Neuronal stem cell (in vitro differentiated cells): ENCODE measurements around the gene FRS3.
"Not testable (repeated sequence)": the region's sequence is repeated elsewhere in the genome, so short reads cannot be mapped to it uniquely, and the experiment has no call there.

Experiments used
- DNase-seq: peaks from one replicate; pipeline ENCODE4 v3.0.0-alpha.2; 2013; ENCODE audit warnings: low spot score
- H2AFZ ChIP-seq: one replicate; pipeline ENCODE4 v1.6.1; 2013; ENCODE audit warnings: mild to moderate bottlenecking, low read length, inconsistent platforms
- H2AK5ac ChIP-seq: 2 replicates; pipeline ENCODE4 v1.6.1; 2013; ENCODE audit warnings: low read depth, mild to moderate bottlenecking, inconsistent platforms, low read length, moderate library complexity, mixed read lengths
- H2BK120ac ChIP-seq: 2 replicates; pipeline ENCODE4 v1.6.1; 2013; ENCODE audit warnings: low read depth, mild to moderate bottlenecking, inconsistent platforms, low read length, moderate library complexity, mixed read lengths
- H2BK12ac ChIP-seq: one replicate; pipeline ENCODE4 v1.6.1; 2013; ENCODE audit warnings: low read length, inconsistent platforms
- H2BK15ac ChIP-seq: 2 replicates; pipeline ENCODE4 v1.6.1; 2013; ENCODE audit warnings: mild to moderate bottlenecking, low read length, inconsistent platforms, mixed read lengths
- H2BK5ac ChIP-seq: one replicate; pipeline ENCODE4 v1.6.1; 2013; ENCODE audit warnings: inconsistent platforms, mild to moderate bottlenecking, low read length, moderate library complexity
- H3K14ac ChIP-seq: one replicate; pipeline ENCODE4 v1.6.1; 2013; ENCODE audit warnings: low read length, inconsistent platforms
- H3K18ac ChIP-seq: 2 replicates; pipeline ENCODE4 v1.6.1; 2013; ENCODE audit warnings: low read length, inconsistent platforms
- H3K23ac ChIP-seq: 2 replicates; pipeline ENCODE4 v1.6.1; 2013; ENCODE audit warnings: low read depth, mild to moderate bottlenecking, mixed read lengths, low read length, inconsistent platforms; ENCODE audit not compliant: poor library complexity
- H3K27ac ChIP-seq: replicated peaks from 3 replicates; pipeline ENCODE4 v1.5.1; 2013; ENCODE audit warnings: low read length, inconsistent platforms
- H3K27me3 ChIP-seq, 3 experiments: 2 replicates each; pipeline ENCODE4 v1.6.1; 2013; ENCODE audit warnings: low read length in 3 of 3, mild to moderate bottlenecking in 2 of 3, inconsistent platforms in 1 of 3, low read depth in 1 of 3, mixed read lengths in 1 of 3, moderate library complexity in 1 of 3; ENCODE audit not compliant: control insufficient read depth in 3 of 3, insufficient read depth in 3 of 3
- H3K36me3 ChIP-seq, 2 donors: replicated peaks in 1 of 2; 2 replicates each; pipeline ENCODE4 v1.6.1; 2013; ENCODE audit warnings: low read length in 2 of 2; ENCODE audit not compliant: control insufficient read depth in 2 of 2, insufficient read depth in 2 of 2
- H3K4ac ChIP-seq: 2 replicates; pipeline ENCODE4 v1.6.1; 2013; ENCODE audit warnings: inconsistent platforms, mild to moderate bottlenecking, low read length, moderate library complexity
- H3K4me1 ChIP-seq, 2 donors: 1 replicate in 1 of 2; 2 replicates in 1 of 2; pipeline ENCODE4 v1.6.1; 2013; ENCODE audit warnings: low read length in 2 of 2, low read depth in 1 of 2; ENCODE audit not compliant: control insufficient read depth in 2 of 2, insufficient read depth in 1 of 2
- H3K4me2 ChIP-seq: one replicate; pipeline ENCODE4 v1.6.1; 2013; ENCODE audit warnings: mild to moderate bottlenecking, low read length, inconsistent platforms; ENCODE audit not compliant: insufficient read depth, poor library complexity, severe bottlenecking
- H3K4me3 ChIP-seq, 2 donors: 2 replicates each; pipeline ENCODE4 v1.5.1; 2013; ENCODE audit warnings: low read length in 2 of 2, mild to moderate bottlenecking in 2 of 2, inconsistent platforms in 1 of 2, moderate library complexity in 1 of 2
- H3K79me1 ChIP-seq: one replicate; pipeline ENCODE4 v1.6.1; 2013; ENCODE audit warnings: low read depth, mild to moderate bottlenecking, inconsistent platforms, low read length, moderate library complexity
- H3K9ac ChIP-seq: one replicate; pipeline ENCODE4 v1.6.1; 2013; ENCODE audit warnings: mild to moderate bottlenecking, low read depth, low read length, inconsistent platforms; ENCODE audit not compliant: poor library complexity
- H3K9me3 ChIP-seq, 2 donors: replicated peaks in 1 of 2; 2 replicates each; pipeline versions ENCODE3 to v1.6.1; 2013; ENCODE audit warnings: low read length in 2 of 2, mild to moderate bottlenecking in 2 of 2, inconsistent platforms in 1 of 2, low read depth in 1 of 2, mixed read lengths in 1 of 2, moderate library complexity in 1 of 2; ENCODE audit not compliant: control insufficient read depth in 2 of 2, insufficient read depth in 1 of 2
- H4K8ac ChIP-seq: one replicate; pipeline ENCODE4 v1.6.1; 2013; ENCODE audit warnings: low read depth, mild to moderate bottlenecking, inconsistent platforms, low read length, moderate library complexity
- H4K91ac ChIP-seq: one replicate; pipeline ENCODE4 v1.6.1; 2013; ENCODE audit warnings: low read length, low read depth, mild to moderate bottlenecking, inconsistent platforms; ENCODE audit not compliant: poor library complexity
- WGBS, 2 donors: extraction: QIAGEN DNeasy Blood & Tissue Kit; methylation state at CpG; one replicate each; pipeline ENCODE4 v1.1.7; 2013; ENCODE audit warnings: missing lambda C conversion rate in 2 of 2, mixed read lengths in 1 of 2; ENCODE audit not compliant: insufficient read length in 2 of 2, insufficient replicate concordance in 1 of 2; ENCODE audit errors: extremely low coverage in 2 of 2; 5-methylcytosine and 5-hydroxymethylcytosine counted together

Gene FRS3

DNA sequence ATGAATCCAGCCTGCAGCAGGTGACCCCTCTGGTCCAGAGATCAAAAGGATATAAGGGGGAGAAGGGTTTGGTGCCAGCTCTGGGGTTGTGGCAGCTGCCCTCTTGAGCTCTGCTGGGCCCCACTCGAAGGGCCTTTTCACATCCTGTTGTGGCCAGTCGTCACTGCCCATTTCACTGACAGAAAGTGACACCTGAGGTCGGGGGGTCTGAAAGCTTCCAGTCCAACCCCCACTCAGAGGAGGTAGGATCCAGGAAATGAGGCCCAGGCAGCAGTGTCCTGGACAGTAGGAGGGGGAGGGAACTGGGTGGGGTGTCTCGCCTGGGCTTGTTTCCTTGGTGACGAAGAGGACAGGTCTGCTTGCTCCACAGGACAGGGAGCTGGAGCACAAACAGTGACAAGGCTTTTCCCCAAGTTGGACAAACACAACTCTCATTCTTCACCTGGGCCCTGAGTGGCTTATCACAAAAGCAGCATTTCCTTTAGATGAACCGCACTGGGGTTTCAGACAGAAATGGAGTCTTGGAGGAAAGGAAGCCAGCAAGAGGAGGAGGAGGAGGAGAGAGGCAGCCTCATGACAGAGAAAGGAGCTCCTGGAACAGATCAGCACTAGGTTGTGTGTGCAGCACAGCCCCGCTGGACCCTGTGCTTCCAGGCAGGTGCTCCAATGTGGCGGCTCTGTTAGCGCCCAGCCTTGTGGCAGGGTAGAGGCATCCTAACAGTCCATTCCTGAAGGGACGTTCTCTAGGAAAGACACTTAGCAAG, 11.0 kb downstream of the FRS3 start:
- Histone ChIP-seq H3K4me1 (peaks cover 9 to 11% of the 10 kb centered on the region in 2 donors), H3K14ac (no peak overlapping the region), H2BK5ac (peak overlapping the region; percentile 54), H2BK12ac (no peak overlapping the region), H4K8ac (no peak overlapping the region), H3K4me2 (no peak overlapping the region), H3K4ac (no peak overlapping the region), H2AK5ac (peak overlapping the region; percentile 13), H3K79me1 (no peaks in the 10 kb centered on the region), H2BK15ac (no peak overlapping the region), H3K23ac (peak overlapping the region; percentile 75), H3K36me3 (peaks cover 10 to 24% of the 10 kb centered on the region in 2 donors), H3K27me3 (no peaks in the 10 kb centered on the region), H3K9ac (no peak overlapping the region), H3K27ac (no peak overlapping the region), H2AFZ (peak overlapping the region; percentile 23), H2BK120ac (no peak overlapping the region), H3K18ac (peak overlapping the region; percentile 13), H4K91ac (no peak overlapping the region), H3K4me3 (no peak overlapping the region), H3K9me3 (no peaks in the 10 kb centered on the region)
- DNase-seq: no peak
- WGBS, 2 donors: no CpG with 5 or more reads among the region's 10 CpGs

DNA sequence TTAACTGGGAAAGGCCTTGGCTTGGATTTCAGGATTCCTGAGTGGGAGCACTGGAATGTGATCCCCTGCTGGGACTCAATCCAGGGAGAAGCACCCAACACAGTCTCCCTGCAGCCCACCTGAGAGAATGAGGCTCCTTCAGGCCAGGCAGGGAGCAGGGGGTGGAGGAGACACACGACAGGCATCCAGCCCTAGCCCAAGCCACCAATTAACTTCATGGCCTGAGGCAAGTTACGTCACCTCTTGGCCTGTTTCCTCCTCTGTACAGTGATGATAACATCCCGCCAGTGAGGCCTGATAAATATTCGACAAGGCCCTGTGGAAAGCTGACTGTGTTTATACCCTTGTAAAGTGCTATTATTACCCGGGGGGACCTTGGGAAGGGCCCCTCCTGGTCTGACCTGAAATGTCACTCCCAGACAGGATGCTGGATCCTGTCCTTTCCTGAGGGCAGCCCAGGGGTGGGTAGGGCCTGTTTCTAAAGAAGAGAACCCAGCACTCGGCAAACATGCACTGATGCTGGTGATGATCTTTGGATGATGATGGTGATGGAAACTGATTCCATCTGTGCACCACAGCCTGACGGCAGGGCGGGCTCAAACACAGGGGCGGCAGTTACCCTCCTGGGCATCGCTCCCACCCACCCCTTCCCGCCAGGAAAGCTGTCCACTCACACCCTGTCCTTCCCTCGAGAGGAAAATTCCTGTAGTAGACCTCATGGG, 12.4 kb downstream of the FRS3 start:
- no peak for DNase-seq
- H2AFZ ChIP-seq: peak overlapping the region; percentile 29
- no peaks in the 10 kb centered on the region for H3K79me1 ChIP-seq
- no peak overlapping the region for H3K4me3 ChIP-seq
- no CpG with 5 or more reads among the region's 12 CpGs for WGBS, 2 donors
- H3K27me3 ChIP-seq: no peaks in the 10 kb centered on the region
- no peak overlapping the region for H2BK120ac ChIP-seq
- no peak overlapping the region for H3K18ac ChIP-seq
- no peak overlapping the region for H3K4me2 ChIP-seq
- peaks cover 8 to 18% of the 10 kb centered on the region in 2 donors for H3K36me3 ChIP-seq
- H3K23ac ChIP-seq: no peak overlapping the region
- no peak overlapping the region for H4K8ac ChIP-seq
- no peak overlapping the region for H2AK5ac ChIP-seq
- H3K9me3 ChIP-seq: no peaks in the 10 kb centered on the region
- no peak overlapping the region for H2BK12ac ChIP-seq
- no peak overlapping the region for H3K27ac ChIP-seq
- no peak overlapping the region for H3K14ac ChIP-seq
- H2BK5ac ChIP-seq: no peak overlapping the region
- H3K4me1 ChIP-seq: peaks cover 9 to 11% of the 10 kb centered on the region in 2 donors
- no peak overlapping the region for H3K4ac ChIP-seq
- no peak overlapping the region for H2BK15ac ChIP-seq
- no peak overlapping the region for H4K91ac ChIP-seq
- H3K9ac ChIP-seq: no peak overlapping the region

DNA sequence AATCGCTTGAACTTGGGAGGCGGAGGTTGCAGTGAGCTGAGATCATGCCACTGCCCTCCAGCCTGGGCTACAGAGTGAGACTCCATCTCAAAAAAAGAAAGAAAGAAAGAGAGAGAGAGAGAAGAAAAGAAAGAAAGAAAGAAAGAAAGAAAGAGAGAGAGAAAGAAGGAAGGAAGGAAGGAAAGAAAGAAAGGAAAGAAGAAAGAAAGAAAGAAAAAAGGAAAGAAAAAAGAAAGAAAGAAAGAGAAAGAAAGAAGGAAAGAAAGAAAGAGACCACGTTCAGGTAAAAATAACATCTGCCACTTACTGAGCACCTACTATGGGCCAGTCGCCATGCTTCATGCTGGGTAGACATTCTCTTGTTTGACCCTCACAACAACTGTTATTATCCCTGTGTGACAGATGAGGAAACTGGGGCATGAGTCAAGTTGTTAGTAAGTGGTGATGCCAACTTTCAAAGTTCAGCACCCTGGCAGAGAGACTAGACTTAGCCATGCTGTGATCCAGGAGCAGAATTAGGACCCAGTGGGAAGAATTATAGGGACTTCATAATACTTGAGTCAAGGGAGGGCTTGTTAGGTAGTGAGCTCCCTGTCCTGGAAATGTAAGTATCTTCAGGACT, 13.5 kb downstream of the FRS3 start:
- H3K9ac ChIP-seq, H3K79me1 ChIP-seq, H2AFZ ChIP-seq, H3K4me2 ChIP-seq, H2AK5ac ChIP-seq, H2BK15ac ChIP-seq, H3K27me3 ChIP-seq, H3K23ac ChIP-seq, H2BK5ac ChIP-seq, DNase-seq, H4K8ac ChIP-seq, H3K4ac ChIP-seq, H3K36me3 ChIP-seq, H3K18ac ChIP-seq, H3K27ac ChIP-seq, H3K9me3 ChIP-seq, H4K91ac ChIP-seq, H3K4me3 ChIP-seq, H3K14ac ChIP-seq, H2BK120ac ChIP-seq, H2BK12ac ChIP-seq: not testable (repeated sequence)
- H3K4me1 ChIP-seq: peaks cover 9 to 11% of the 10 kb centered on the region in 2 donors
- WGBS, 2 donors: no CpG with 5 or more reads among the region's 4 CpGs

DNA sequence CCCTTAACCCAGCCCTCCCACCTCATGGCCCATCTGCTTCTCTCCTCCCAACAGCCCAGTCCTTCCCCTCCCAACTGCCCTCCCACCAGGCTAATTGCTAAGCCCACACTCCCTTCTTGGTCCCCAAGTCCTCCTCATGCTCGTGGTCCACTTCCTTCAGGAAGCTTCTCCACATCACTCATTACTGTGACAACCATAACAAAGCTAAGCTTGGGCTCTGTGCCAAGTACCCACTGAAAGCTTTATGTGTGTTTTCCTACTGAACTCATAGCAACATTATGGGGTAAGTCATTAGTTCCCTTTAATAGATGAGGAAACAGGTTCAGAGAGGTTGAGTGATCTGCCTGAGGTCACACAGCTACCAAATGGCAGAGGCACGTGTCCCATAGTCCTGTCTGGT, 16.2 kb downstream of the FRS3 start:
- no CpG with 5 or more reads among the region's 2 CpGs for WGBS, 2 donors
- Histone ChIP-seq H2BK5ac (no peak overlapping the region), H3K79me1 (no peaks in the 10 kb centered on the region), H3K4me2 (no peak overlapping the region), H3K36me3 (no peaks in the 10 kb centered on the region), H2BK15ac (no peak overlapping the region), H3K18ac (no peak overlapping the region), H3K27ac (no peak overlapping the region), H4K8ac (no peak overlapping the region), H3K9me3 (no peaks in the 10 kb centered on the region), H2BK12ac (no peak overlapping the region), H3K14ac (no peak overlapping the region), H2AK5ac (no peak overlapping the region), H3K23ac (no peak overlapping the region), H2BK120ac (no peak overlapping the region), H3K4me3 (no peak overlapping the region), H3K9ac (no peak overlapping the region), H3K4me1 (peaks cover 3 to 6% of the 10 kb centered on the region in 2 donors), H3K4ac (no peak overlapping the region), H3K27me3 (peaks cover 0 to 13% (median 0%) of the 10 kb centered on the region in 3 experiments), H4K91ac (no peak overlapping the region), H2AFZ (no peak overlapping the region)
- no peak for DNase-seq
